ENCODE measurements around the gene TRPM3.

The TRPM3 gene

DNA sequence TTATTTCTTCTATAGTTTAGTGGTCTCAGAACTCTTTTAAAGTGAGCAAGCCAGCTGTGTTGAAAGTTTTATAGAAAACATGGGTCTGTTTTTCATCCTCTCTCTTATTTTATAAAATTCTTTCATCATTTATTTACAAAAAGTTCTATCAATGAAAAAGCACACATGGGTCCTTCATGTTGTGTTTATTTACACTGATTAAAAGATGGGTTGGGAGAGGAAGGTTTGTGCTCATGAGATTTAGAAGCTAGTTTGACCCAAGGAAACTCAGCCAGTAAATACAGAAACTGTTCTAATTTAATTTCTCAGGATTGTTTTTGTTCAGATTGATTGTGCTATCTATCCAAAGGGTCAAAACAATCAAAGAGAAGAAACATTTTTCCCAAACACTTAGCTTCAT lies 528.2 kb downstream of the TRPM3 start:
- no peak for DNase-seq (ENCODE audit: low read depth)
- H3K4me3 ChIP-seq (ENCODE audit: low read depth, low read length), result no peak overlapping the region
- in situ Hi-C loops (cut with HindIII; ENCODE audit: low sequenced_read_pairs), result loop anchor here (10.0 kb wide), 2 partner anchors 108 to 188 kb away; no protein-coding TSS in a partner anchor
- no peak for TF ChIP-seq CTCF (IDR thresholded peaks at IDR 0.05; ENCODE audit: low read depth, low read length, missing control alignments)

GRCh38 chr9:70590315-70590677 lies 531.1 kb downstream of the TRPM3 start:
- no peak for DNase-seq (ENCODE audit: low read depth)
- no peak for TF ChIP-seq CTCF (IDR thresholded peaks at IDR 0.05; ENCODE audit: low read depth, low read length, missing control alignments)
- in situ Hi-C loops (cut with HindIII; ENCODE audit: low sequenced_read_pairs), result loop anchor here (10.0 kb wide), 2 partner anchors 105 to 185 kb away; no protein-coding TSS in a partner anchor
- no peak overlapping the region for H3K4me3 ChIP-seq (ENCODE audit: low read depth, low read length)

DNA sequence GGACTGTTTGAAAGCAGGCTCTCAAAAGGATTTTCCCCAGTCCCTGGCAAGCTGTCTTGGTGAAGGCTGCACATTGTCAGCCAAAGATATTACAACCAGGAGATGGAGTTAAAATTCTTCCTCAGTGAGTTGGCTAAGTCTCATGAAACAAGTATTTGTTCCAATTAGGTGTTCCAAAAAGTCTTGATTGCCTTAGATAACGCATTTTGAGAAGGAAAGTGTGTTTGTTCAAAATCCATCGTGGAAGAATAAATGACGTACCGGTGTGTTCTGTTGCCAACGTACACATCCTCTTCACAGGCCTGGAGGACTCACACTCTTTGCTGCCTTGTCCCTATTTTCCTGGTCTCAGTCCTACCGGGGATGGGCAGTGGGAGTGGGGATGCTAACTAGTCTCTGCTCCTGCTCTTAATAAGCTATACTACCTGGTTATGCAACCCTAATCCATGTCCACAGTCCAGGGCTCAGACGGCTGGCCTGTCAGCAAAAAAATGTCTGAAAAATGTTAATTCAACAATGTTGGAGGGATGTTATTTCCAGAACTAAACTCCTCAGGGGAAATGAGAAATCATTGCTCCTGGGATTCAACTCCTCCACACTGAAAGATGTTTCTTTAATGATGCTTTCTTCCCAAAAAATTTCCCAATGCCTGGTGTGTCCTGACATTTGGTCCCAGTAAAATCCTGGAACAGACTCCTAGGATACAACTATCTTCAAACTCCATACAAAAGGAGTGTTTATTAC lies 531.7 kb downstream of the TRPM3 start:
- no peak for DNase-seq (ENCODE audit: low read depth)
- H3K4me3 ChIP-seq (ENCODE audit: low read depth, low read length), result no peak overlapping the region
- TF ChIP-seq CTCF (IDR thresholded peaks at IDR 0.05; ENCODE audit: low read depth, low read length, missing control alignments), result no peak
- in situ Hi-C loops (cut with HindIII; ENCODE audit: low sequenced_read_pairs), result loop anchor here (10.0 kb wide), 2 partner anchors 105 to 185 kb away; no protein-coding TSS in a partner anchor

DNA sequence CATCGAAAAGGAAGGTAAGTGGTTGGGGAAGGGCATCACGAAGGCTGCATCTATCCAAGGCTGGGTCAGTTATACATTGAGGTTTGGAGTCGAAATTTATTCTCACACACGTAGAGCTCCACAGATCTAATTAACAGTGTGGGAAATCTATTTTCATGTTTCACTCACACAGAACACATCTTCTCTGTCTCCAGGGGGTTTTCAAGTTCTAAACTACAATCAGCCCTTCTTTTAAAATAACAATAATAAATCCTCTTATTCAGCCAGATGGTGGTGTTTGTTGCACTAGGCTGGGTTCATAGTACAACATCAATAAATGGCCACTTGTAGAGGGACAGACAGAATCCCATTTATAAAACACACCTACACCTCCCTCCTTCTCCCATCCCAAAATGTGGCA lies 532.4 kb downstream of the TRPM3 start:
- H3K4me3 ChIP-seq (ENCODE audit: low read depth, low read length), result no peak overlapping the region
- in situ Hi-C loops (cut with HindIII; ENCODE audit: low sequenced_read_pairs), result no loop called here
- no peak for DNase-seq (ENCODE audit: low read depth)
- TF ChIP-seq CTCF (IDR thresholded peaks at IDR 0.05; ENCODE audit: low read depth, low read length, missing control alignments), result no peak

- TF ChIP-seq CTCF (IDR thresholded peaks at IDR 0.05; ENCODE audit: low read depth, low read length, missing control alignments), result no peak
- no peak for DNase-seq (ENCODE audit: low read depth)
- no peak overlapping the region for H3K4me3 ChIP-seq (ENCODE audit: low read depth, low read length)
- in situ Hi-C loops (cut with HindIII; ENCODE audit: low sequenced_read_pairs), result no loop called here
These were observed 533.0 kb downstream of the TRPM3 start for GRCh38 chr9:70588381-70588780.

DNA sequence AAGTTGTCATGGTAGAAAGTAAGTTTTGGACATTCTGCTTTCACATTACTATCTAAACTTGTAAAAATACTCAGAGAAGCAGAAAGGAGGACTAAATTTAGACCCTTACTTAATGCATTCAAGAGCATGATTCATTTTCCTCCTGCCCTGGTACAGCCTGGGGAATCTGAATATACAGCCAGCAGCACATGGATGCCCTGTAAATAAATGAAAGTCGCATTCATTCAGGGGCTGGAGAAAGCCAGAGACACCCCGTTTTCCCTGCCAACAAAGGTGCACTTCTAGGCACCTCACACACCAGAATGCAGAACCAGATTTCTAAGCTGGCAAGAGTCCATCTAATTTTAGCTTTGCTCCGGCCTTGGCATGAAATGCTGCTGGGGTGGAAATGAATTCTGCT lies 534.2 kb downstream of the TRPM3 start:
- in situ Hi-C loops (cut with HindIII; ENCODE audit: low sequenced_read_pairs), result no loop called here
- TF ChIP-seq CTCF (IDR thresholded peaks at IDR 0.05; ENCODE audit: low read depth, low read length, missing control alignments), result no peak
- H3K4me3 ChIP-seq (ENCODE audit: low read depth, low read length), result no peak overlapping the region
- DNase-seq (ENCODE audit: low read depth), result no peak
